NCI-H345 treated with DMSO at 0.1 percent for 48 hours (cell line): ENCODE results near the gene SLC43A2.
"Not testable (repeated sequence)": the region's sequence is repeated elsewhere in the genome, so short reads cannot be mapped to it uniquely, and the experiment has no call there.

Experiments used
- DNase-seq: peaks from one replicate; lab custom pipeline; 2025; ENCODE audit not compliant: unreplicated experiment; lab: John Stamatoyannopoulos, UW

The SLC43A2 gene

DNA sequence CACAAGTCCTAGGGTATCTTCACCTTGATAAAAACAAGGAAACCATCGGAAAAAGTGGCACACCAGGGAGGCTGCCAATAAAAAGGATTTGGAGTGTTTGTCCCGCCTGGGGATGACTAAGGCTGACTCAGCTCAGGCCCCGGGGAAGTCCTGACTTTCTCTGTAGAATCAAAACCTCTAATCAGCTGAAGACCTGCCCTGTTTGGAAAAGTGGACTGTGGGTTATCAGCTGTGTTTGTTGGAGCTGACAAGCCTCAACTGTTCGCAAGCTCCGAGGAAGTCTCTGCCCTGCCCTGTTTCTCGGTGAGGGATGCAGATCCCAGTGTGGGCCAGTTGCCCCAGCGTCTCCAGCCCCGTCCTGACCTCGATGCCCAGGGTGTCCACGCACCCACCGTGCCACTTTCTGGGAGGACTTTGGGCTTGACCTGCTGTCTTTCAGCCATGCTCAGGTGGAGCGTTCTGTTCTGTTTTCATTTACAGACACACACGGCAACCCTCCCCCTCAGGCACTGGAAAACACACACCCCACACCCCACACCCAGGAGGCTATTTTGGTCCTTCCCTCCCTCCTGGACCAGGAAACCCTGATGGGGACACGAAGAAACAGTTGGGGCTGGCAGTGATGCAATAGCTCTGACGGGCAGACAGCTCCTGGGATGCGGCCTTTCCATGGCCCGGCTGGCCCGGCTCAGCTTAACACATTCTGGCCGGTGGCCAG, 38.4 kb downstream of the SLC43A2 start:
- DNase-seq, result no peak

DNA sequence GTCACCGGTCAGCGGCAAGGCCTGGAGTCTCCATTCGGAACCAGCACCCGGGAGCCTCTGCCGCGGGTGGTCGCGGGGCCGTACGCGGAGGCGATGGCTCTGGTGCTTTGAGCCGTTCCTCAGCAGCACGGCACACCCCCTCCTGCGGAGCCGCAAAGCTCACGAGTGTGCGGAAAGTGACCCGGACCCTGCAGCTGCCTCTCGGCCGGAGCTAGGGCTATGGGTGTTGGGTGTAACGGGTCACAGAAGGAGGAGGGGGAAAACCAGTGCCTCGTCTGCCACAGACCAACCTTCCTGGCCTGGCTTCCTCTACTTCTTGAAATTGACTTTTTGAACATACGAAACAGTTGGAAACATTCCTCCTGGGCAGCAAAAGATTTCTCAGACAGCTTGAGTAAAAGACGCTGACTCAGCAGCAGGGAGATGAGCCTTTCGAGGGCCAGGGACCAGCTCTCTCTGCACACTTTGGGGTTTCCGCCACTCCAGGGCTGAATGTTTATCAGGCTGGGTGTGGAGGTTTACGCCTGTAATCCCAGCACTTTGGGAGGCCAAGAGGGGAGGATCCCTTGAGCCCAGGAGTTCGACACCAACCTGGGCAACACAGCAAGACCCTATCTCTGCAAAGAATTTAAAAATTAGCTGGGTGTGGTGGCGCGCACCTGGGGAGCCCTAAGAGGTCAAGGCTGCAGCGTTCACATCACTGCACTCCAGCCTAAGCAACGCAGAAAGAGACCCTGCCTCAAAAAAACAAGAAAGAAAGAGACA, 39.6 kb downstream of the SLC43A2 start:
- DNase-seq, result no peak

DNA sequence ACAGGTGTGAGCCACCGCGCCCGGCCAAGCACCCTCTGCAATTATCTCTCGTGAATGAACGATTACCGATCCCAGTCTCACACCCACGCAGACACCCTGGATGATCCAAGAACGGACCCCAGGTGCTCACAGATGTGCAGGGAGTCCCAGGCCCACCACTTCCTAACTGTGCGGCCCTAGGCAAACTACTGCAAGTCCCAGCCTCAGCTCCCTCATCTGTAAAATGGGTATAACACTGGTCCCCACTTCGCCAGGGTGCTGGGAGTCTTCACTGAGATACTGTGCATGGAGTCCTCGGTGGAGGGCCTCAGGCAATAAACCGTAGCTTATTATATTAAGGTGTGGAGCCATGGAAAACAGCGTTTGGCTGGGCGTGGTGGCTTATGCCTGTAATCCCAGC, 44.5 kb downstream of the SLC43A2 start:
- no peak for DNase-seq

DNA sequence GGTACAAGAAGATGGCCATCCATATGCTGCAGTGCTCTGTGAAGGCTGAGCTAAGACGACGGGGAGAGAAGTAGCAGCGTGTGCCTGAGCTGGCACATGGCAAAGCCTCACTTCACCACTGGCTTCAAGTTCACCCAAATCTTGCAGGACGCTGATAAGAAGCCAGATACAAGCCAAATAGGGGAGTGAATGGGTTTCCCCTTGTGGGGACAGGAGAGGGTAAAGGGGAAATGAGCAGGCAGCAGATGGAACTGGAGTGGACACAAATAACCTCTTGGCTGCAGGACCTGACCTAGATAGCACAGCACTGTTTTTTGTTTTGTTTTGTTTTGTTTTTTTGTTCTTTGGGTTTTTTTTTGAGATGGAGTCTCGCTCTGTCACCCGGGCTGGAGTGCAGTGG, 45.1 kb downstream of the SLC43A2 start:
- DNase-seq, result no peak

DNA sequence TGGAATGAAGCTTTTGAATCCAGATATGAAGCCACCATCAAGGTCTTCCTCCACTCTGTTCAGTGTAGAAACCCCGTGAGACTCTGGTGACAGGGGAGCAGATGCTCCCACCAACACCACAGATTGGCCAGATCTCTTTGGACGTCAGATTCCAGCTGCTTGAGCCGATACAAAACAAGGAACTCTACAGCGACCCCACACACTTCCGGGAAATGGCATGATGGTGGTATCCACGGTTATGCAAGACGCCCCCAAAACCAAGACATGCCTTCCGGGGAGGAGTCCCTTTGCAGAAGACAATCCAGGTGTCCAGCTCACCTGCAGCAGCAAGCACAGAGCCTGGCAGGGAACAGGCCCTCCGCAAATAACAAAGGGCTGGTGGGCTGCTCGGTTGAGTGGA, 46.3 kb downstream of the SLC43A2 start:
- DNase-seq, result no peak

DNA sequence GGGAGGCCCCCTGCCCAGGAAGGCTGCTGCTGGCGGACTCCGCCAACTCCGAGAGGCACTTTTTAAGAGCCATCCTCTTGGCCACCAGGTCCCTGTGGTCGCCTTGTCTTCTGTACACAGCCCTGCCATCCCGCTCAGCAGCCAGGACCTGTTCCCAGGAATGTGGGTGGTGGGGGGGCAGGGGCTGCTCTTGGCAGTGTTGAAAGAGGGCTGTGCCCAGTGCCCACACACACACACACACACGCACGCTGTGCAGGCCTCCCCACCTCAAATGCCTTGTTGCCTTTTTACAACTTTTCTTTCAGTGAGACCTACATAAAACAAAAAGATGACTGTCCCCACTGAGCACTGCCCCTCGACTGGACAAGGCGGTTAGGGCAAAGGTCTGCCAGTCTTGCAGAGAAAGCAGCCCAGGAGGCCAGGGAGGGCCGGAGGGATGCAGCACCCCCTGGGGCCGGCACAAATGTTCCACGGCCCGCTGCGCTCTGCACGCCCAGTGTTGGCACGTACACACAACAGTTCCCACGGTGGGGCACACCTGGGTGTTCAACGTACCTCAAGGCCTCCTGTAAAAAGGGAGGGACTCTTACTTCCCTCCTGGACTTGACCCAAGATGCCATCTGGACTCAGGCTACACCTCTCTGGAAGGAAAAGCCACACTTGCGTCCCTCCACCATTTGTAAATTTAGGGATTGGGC, 47.5 kb downstream of the SLC43A2 start:
- no peak for DNase-seq

DNA sequence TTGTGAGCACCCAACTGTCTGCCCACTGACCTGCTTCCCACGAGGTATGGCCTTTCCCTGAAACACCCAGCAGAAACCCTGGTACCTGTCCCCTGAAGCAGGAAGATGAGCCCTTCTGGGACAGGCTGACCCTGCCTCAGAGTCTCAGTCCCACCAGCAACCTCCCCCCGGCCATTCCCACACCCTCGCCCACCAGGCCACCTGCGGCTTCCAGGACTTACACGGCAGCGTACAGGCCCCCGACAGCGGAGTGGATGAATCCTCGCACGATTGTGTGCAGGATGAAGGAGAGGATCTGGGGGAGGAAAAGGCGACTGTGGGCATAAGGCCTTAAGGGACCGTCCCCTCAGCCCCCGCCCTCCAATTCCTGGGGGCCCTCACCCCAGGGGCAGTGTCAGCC, 50.6 kb downstream of the SLC43A2 start:
- DNase-seq, result no peak

DNA sequence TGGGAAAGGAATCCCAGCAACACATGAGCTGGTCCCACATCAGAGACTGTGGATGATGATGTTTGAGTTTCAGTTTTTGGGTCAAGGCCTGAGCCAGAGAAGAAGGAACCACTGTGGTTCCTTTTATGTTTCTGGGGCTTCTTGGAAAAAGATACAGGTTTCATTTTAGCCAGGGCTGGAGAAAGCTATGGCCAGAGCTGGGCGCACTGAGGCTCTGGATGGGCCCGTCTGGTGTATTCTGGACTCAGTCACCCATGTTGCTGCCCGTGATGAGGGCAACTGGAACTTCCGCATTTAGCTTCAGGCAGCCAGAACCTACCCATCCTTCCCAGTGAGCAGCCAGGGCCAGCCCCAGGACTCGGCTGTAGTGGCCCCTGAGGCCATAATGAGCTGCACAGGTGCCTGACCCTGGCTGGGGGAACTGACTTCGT, 51.0 kb downstream of the SLC43A2 start:
- no peak for DNase-seq

DNA sequence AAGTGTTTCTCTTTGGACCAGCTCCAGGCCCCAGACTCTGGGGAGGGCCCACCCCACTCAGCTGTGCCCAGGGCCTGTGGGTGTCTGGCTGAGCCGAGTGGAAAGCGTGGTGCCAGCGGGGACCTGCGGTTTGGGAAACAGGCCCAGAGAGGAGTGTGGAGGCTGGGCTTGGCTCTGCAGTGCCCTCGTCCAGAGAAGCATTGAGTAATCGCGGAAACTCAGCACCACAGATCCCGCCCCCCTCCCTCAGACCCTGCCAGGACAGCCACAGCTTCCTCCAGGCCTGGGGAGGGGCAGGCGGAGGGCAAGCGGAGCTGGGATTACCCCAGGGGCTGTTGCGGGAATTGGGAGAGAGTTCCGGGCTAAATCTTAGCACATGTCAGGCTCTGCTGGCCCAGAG, 51.5 kb downstream of the SLC43A2 start:
- no peak for DNase-seq

DNA sequence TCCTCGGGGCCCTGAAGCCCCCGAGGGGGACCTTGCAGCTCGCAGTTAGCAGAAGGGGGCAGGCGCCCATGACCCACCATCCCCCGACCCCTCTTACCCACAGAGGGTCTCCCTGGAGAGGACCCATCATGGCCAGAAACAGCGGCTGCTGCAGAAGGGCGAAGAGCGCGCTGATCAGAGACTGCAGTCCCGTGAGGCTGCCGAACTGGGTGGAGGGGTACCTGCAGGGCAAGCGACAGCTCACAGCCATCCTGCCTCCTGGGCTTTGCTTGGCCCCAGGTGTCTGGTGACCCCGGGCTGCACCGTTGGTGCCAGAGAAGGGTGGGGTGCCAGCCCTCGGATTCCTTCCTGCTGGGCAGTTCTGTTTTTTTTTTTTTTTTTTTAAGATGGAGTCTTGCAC, 52.1 kb downstream of the SLC43A2 start:
- no peak for DNase-seq

DNA sequence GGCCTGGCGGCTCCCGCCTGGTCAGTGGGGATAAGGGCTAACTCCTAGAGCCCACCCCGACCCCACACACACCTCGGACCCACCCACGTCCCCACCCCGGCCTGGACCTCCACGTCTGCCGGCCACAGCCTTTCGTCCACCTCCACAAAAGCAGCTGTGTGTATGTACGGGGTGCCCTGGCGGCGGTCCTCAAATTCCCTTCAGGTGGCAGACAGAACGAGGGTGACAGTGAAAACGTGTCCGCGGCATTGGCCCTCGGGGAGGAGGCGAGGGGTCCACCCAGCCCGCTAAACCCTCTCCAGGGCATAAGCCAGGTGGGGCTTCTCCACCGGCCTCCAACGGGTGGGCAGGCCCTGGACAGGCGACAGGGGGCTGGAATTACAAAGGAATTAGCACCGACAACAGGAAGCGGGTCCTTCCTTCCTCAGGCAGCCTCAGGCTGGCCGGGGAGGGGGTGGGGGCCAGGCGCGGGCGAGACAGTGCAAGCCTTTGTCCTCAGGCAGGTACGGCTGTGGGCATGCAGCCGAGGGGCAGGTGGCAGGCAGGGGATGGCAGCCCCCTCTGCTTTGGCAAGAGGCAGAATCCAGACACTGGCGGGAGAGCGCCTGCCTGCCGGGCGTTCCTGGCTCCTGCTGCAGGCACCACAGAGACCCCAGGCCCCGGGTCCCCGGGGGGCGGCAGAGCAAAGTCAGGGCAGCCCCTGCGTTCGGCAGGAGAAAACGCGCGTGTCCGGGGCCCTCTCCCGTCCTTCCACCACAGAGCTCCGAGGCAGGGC, 53.8 kb downstream of the SLC43A2 start:
- DNase-seq, result no peak

DNA sequence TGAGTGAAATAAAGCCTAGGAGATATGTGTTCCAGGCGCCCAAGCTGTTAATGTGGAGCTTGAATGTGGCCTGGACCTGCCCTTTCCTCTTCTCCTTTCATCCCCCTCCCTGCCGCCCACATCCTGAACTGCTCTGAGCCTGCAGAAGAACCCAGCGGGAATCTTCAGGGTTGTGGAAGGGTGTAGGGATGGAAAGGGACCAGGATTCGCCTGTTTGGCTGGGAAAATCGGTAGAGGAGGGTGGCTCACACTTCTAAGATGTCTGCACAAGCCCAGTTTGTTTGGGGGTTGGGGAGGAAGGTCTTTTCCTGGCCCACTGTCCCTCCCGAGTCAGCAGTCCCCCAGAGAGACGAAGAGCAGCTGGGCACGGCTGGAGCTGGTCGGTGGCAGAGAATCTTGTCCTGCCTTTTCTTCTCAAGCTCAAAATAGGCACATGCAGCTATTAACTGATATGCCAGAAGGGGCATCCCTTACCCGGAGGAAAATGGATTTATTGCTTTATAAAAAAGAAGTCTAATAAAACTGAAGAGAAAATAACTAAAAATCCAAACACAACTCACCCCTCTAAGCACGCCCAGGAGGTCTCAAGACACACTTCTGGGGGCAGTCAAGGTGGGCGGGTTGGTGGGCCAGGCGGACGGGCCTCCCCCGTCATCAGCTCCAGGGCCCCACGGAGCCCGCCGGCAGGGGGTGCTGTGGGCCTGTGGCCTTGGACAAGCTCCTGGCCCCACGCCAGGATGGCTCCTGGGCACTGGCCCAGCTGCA, 54.5 kb downstream of the SLC43A2 start:
- peak; percentile 1 for DNase-seq

DNA sequence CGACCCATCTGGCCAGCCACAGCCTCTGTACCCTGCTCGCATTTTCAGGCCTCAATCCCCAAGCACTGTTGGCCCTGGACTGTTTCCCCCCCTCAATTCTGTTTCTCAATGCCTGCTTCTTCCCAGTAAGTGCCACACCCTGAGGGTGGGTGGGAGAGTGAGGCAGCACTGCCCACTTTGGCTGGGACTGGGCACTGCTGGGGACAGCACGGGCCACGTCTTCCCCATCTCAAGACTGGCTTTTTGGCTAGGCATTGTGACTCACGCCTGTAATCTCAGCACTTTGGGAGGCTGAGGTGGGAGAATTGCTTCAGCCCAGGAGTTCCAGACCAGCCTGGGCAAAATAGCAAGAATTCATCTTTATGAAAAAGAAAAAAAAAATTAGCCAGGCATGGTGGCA, 56.0 kb downstream of the SLC43A2 start:
- DNase-seq, result not testable (repeated sequence)

DNA sequence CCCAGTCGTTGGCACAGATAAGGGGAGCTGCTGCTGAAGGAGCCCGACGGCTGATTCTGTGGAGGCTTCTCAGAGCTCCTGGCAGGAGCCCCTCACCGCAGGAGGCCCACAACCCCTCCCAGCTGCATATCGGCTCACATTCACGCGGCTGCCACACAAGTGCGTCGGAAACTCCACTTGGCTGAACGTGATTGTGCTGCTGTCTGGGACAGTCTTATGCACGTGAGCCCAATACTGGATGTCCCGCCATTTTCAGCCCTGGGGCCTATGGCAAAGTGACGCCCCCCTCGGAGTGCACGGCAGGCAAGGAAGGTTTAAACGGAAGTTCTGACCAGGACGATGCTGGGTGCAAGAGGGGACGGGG, 57.3 kb downstream of the SLC43A2 start:
- DNase-seq, result no peak

DNA sequence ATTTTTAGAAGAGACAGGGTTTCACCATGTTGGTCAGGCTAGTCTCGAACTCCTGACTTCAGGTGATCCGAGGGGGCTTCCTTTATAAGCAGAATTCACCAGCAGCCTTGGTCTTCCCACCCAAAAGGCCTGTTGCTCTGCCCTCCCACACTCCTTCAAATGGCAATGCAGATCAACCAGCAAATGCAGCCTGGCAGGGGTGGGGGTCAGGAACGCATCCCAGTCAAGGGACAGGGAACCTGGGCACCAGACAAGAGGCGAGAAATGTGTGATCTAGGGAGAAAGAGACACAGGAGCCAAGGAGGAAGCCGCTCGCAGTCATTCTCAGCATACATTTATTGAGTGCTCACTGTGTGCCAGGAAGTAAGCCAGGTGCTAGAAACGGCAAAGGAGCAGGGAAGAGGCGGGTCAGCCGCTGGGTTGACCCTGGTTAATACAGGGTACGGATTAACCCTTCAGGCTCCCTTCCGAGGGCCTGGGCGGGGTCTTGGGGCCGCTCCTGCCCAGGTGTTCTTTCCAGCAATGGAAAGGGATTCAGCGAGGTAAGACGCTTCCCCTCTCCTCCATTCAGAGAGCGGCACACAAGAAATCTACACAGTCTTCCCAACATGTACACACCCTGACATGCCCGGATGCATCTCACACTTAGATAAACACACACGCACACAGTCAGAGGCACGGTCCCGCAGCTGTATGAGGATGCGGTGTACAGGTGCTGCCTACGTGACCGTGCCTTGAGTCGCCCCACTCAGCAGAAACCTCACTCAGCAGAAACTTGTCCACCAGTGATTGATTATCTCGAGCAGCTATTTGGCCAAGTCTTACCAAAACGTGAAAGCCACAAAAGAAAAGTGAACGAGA, 59.5 kb downstream of the SLC43A2 start:
- no peak for DNase-seq

DNA sequence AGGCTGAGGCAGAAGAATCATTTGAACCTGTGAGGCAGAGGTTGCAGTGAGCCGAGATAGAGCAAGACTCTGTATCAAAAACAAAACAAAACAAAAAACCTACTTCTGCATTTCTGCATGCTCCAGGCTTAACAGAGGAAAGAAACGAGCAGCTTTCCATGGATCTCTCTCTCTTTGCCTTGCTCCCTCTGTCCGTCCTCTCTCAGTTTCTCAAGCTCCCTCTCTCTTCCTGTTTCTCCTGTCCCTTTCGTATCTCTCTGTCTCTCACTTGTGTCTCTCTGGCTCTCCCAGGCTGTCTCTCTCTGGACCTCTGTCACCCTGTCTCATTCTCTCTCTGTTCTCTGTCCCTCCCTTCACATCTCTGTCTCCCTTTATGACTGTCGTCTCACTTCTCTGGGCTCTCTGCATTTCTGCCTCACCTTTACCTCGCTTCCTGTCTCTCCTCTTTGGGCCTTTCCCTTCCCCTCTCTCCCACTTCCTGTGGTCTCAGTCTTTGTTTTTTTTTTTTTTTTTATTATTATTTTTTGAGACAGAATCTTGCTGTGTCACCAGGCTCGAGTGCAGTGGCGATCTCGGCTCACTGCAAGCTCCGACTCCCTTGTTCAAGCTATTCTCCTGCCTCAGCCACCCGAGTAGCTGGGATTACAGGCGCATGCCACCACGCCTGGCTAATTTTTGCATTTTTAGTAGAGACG, 62.0 kb downstream of the SLC43A2 start:
- DNase-seq, result no peak

DNA sequence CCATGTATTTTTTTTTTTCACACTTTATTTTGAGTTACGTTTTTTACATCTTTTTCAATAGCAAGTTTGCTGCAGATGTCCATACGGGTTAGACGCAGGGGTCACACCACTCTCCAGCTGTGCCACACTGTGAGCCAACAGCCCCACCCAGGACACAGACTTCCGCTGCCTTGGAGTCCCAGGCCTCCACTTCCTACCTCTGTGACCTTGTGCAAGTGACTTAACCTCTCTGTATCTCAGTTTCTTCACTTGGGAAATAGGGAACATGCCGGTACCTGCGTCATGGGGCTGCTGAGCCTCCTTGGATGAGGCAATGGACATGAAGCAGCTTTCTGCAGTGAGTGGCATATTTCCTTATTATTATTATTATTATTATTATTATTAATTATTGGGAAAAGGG, 62.8 kb downstream of the SLC43A2 start:
- no peak for DNase-seq

DNA sequence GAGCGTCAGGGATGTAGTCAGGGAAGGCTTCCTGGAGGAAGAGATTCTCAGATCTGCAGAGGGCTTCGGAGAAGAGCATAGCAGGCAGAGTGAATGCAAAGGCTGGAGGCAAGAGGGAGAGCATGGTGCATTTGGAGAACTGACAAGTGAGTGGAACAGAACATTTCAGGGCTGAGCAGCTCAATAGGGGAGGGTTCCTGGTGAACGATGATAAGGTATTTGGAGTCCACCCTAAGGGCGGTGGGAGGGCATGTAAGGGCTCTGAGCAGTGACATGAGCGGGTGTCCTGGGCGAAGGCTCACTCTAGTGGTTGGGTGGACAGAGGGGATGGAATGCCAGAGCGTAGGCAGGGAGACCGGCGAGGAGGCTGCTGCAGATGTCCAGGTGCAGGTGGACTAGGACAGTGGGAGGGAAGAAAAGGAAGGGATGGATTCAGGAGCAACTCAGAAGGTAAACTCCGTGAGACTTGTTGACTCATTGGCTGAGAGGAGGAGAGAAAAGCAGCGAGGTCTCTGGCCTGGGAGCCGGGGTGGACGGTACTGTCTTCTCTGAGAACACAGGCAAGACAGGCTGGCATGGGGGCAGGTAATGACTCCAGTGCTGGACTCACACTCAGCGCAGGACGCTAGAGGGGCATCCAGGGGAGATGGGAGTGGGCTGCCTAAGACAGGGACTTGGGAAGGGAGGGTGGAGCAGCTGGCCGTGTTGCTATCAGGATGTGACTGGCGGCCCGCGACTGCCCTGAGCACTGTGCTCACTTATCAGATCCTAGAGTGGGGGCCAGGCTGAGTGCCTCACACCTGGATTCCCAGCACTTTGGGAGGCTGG, 64.6 kb downstream of the SLC43A2 start:
- peak; percentile 0 for DNase-seq
